HG03108 (cell line): ENCODE measurements around the gene TAGLN2.

Experiments
- ATAC-seq: cut with Tn5 transposase; IDR thresholded peaks from one replicate; pipeline ENCODE4 v1.9.1; 2021; ENCODE audit warnings: moderate library complexity; ENCODE audit not compliant: unreplicated experiment

The TAGLN2 gene

DNA sequence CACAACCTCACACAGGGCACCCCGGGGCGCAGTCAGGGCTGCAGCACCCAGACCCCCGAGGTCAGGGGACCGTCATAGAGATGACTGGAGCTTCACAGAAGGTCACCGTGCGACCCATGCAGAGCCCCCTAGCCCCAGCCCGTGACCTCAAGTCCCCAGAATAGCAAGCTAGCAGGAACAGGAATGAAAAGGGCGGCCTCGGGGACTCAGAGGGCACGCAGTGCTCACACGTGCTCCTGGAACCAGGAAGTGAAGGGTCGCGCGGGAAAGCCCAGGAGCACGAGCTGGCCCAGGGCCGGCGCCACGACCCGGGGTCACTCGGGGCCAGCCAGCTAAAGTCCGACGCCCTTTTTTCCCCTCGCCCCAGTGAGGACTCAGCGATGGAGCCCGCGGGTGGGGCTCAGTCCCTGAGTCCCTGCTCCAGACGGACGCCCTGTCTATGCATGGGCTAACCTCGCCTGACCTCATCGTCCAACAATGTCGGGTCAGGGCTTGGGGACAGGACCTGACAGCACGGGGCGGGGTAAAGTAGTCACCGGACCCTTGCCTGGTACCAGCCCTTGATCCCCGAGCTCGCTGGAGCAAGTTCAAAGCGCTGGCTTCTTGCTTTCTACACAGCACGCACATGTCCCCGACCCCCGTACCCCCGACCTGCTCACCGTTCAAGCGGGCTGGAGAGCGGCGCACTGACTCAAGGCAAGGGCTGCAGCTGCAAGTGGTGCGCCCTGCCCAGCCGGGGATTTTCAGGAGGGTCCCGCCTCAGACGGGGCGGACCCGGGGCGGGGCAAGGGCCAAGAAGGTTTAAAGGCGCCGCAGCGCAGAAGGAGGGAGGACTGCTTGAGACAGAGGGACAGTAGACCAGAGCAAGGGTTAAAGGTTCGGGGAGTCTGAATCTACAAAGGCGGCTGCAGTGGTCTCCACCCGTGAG lies at the start of gene TAGLN2:
Gene TAGLN2 (minus strand): TSS at position 717 of the 928 bp plus-strand sequence. CDS start 4,998 bp downstream, outside the sequence.
- peak; percentile 48 for ATAC-seq

- ATAC-seq: no peak
Measured at GRCh38 chr1:159974350-159974965, 49.2 kb upstream of the TAGLN2 start.

DNA sequence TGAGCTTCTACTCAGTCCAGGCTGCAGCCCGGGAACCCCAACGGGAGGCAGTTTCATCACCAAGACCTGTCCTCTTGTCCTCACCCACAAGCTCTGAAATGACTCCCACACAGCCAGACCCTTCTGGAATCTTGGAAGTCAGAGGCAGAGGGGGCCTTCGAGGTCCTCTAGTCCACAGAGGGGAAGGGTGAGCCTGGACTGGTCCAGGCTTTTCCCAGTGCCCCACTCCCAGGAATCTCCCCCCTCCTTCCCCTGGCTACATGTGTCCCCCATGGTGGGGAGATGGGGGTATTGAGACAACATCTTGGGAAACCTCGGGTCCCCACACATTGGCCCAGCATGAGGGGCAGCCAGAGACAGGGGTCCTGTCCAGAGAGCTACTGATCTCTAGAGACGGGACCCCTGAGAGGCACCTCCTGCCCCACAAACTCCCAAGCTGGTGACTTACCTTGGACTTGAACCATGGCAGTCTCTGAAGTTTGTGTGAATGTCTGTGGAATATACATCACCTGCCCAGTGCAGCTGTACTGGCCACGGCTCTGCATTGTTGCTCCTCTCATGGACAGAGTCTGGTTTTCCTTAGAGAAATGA lies 48.1 kb upstream of the TAGLN2 start:
- no peak for ATAC-seq

- no peak for ATAC-seq
Measured at GRCh38 chr1:159972443-159973205, 47.3 kb upstream of the TAGLN2 start.

- ATAC-seq: no peak
Measured at GRCh38 chr1:159970932-159971342, 45.6 kb upstream of the TAGLN2 start.

DNA sequence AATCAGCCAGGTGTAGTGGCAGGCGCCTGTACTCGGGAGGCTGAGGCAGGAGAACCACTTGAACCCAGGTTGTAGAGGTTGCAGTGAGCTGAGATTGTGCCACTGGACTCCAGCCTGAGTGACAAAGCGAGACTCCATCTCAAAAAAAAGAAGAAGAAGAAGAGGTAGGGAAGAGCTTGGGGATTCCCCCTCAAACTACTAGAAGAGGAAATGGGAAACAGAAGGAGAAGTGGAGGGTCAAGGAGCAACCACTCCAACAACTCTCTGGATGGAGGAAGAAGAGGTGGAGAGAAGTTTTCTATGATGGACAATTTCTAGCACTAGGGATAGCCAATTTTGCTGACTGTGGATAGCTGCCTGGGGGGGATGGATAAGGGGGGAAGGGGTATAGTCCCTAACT lies 43.6 kb upstream of the TAGLN2 start:
- no peak for ATAC-seq

- ATAC-seq: no peak
Measured at GRCh38 chr1:159965263-159965662, 40.0 kb upstream of the TAGLN2 start.

- no peak for ATAC-seq
Measured at GRCh38 chr1:159964144-159964543, 38.8 kb upstream of the TAGLN2 start.

GRCh38 chr1:159962176-159962575 lies 36.9 kb upstream of the TAGLN2 start:
- ATAC-seq: no peak

DNA sequence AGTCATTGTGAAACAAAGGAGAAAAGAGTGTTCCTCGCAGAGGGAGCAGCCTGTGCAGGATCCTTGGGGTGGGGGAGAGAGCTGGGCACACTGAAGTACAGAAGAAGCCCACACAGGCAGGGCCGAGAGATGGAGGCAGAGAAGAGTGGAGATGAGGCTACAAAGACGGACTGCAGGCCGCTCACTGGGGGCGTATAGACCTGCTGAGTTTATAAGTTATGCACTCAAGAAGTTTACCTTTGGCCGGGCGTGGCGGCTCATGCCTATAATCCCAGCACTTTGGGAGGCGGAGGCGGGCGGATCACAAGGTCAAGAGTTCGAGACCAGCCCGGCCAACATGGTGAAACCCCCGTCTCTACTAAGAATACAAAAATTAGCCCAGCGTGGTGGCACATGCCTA lies 36.3 kb upstream of the TAGLN2 start:
- no peak for ATAC-seq

DNA sequence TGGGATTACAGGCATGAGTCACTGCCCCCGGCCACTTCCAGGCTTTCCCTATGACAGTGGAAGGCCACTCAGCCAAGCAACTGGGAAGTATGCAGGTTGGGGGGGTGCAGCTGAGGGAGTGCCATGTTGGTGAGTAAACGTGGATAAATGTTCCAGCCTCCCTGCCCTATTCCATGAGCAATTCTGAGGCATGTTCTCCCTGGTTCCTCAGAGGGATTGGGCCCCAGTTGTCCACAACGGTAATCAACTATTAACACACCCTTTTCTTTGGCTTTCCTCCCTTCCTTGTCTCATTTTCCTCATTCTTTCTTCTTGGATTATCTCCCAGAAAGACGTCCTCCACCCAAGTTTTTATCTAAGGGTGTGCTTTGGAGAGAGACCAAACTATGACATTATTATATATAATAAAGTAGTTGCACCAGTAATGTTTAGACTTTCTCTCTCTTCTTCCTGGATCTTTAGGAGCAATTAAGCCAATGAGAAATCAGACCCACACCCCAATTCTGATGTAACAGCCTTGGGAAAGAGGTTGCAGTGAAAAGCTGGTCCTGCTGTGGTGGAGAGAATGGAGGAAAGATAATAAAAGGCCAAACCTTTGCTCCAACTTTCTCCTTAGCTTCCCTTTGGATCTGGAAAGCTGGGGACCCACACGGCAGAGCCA lies 35.5 kb upstream of the TAGLN2 start:
- no peak for ATAC-seq

DNA sequence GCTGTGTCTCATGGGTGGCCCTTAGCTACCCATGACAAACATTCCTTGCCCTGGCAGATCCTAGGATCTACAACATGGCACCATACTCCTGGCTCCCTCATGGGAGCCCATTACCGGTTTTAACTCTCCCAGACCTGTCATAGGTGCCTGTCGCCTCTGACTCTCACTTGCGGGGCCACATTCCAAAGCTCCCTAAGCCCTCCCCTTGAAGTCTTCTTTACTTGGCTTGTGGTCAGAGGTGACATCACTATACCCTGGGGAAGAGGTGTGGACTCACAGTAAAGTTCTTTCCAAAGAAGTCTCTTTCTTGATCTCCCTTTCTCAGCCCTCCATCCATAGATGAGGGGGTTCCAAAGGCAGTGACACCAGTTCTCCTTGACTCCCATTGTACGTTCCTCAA lies 34.1 kb upstream of the TAGLN2 start:
- ATAC-seq: no peak

GRCh38 chr1:159958719-159959380 lies 33.5 kb upstream of the TAGLN2 start:
- no peak for ATAC-seq

DNA sequence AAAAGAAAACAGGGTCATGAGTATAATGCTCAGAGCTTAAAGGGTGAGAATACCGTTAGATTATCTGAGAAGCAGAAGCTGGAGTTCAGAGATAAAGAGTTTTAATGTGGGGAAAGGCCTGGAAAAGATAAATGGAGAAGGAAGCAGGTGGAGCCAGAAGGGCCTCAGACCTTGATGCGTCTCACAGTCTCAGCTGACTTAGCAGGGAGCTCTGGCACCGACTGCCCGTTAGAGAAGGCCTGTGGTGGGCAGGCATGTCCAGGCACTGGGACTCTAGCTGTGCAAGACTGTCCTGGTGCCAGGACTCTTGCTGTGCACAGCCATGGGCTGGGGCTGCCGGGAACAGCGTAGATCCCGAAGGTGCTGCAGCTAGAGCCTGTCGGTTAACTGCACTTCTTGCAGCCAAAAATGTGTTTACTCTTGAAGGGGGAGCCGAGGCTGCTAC lies 32.5 kb upstream of the TAGLN2 start:
- no peak for ATAC-seq

DNA sequence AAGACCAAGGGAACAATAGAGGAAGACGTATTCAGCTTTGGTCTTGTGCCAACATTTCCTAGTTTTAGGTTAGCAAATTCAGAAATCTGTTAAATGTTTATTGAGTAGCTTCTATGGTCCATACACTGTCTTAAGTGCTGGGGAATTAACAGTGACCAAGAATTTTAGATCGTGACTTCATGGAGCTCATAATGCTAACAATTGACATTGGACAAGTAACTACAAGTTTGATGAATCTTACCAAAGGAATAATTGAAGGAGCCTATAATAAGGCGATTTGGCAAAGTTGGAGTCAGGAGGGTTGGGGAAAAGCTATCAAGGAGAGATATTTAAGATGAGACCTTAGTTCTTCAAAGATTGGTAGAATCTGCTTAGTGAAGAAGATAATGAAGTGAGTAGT lies 30.1 kb upstream of the TAGLN2 start:
- no peak for ATAC-seq

DNA sequence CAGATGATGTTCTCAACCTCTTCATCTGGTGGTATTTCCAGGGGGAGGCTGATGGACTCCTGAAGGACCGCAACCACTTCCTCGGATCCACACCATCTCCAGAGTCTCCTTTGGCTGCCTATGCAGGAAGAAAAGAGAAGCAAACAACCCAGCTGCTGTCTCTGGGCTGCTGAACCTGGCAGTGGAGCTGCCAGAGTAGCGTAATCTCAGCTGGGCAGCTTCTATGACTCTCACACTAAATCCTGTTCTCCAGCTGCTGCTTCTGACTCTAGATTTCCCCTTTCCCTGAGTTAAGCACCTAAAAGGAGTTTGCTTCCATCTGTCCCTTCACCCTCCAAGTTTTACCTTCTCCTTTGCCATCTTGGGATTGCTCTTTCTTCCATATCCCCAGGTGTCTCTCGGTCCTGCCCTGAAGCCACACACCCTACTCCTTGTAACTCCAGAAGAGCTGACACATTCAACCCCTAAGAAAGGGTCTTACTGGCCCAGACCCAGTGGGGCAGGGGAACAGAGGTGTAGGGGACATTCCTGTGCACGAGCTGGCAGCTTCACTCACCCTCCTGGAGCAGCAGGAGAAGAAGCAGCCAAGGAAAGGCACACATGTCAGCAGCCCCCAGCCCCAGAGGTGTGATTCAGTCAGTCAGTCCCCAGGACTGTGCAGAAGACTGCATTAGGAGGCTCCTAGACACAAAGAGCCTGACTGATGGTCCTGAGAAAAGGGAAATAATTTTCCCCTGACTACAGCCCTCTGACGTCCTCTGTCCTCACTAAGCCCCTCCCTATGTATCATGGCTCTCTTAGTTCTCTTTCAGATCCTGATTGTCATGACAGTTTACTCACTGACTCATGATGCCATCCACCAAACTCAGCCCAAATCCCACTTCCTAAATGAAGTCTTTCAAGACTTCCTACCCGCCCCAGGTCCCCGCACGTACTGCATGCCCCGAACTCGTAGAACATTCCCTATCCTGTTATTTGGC lies 28.5 kb upstream of the TAGLN2 start, which contains the start of gene SLAMF9:
Gene SLAMF9 (minus strand): TSS at position 702 of the 980 bp plus-strand sequence. CDS start 100 bp downstream, at position 602.
- no peak for ATAC-seq

DNA sequence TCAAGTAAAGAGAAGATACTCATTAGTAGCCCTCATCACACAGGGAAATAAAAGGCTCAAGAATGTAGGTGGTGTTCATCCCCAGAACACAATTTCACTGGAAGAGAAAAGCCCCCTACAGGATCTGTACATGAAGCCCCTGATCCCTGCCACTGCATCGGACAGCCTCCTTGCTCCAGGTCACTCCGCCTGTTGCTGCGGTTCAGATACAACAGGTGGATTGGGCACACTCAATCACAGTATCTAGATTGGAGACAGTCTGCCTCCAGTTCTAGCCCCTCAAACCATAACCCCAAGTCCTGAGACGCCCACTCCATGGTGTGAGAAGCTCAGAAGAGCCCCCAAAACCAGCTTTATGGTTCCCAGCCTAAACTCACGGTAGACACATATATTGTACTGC lies 27.6 kb upstream of the TAGLN2 start:
- no peak for ATAC-seq

DNA sequence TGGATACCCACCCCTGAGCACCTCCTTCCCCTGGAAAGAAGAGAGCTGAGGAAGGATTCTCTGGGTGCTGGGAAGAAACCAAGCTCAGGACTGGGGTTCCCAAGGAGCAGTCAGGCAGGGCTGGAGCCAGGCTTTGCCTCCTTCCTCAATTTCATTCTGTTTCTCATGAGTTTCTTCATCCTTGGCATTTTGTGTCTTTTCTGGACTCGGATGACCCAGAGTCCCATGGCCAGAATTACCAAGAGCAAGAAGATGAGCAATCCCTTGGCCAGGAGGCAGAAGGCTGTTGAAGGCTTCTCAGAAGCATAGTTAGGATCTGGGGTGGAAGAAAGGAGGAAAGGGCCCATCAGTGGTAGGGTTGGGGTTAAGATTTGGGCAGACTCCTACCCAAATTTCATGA lies 26.2 kb upstream of the TAGLN2 start:
- ATAC-seq: no peak

GRCh38 chr1:159951016-159951415 lies 25.7 kb upstream of the TAGLN2 start:
- no peak for ATAC-seq
